ENCODE data around the gene SPATA16.
"Not testable (repeated sequence)": the region's sequence is repeated elsewhere in the genome, so short reads cannot be mapped to it uniquely, and the experiment has no call there.

The SPATA16 gene

GRCh38 chr3:172879381-172879780 is 261.7 kb downstream of the SPATA16 start:
- not testable (repeated sequence) for DNase-seq (ENCODE audit: low read depth in 2 of 2)

- DNase-seq (ENCODE audit: low read depth in 2 of 2), result no peak
These were observed 264.0 kb downstream of the SPATA16 start for GRCh38 chr3:172877011-172877410.

DNA sequence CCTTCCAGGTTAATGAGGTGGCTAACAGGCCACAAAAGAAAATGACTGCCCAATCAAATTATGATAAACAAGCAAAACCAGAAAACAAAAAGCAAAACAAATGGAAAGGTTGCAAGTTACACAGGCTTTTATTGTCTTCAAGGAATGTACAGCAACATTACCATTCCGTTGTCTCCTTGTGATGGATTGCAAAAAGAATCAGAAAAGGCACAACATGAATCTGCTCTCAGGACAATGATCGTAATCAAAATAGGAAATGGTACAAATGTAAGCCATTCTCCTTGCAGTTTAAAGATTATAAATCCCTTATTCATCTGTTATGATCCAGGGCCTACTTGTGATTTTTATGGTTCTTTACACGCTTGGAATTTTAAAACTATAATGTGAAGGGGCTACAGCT is 264.7 kb downstream of the SPATA16 start:
- no peak for DNase-seq (ENCODE audit: low read depth in 2 of 2)

- no peak for DNase-seq (ENCODE audit: low read depth in 2 of 2)
These were observed 266.0 kb downstream of the SPATA16 start for GRCh38 chr3:172875039-172875438.

DNA sequence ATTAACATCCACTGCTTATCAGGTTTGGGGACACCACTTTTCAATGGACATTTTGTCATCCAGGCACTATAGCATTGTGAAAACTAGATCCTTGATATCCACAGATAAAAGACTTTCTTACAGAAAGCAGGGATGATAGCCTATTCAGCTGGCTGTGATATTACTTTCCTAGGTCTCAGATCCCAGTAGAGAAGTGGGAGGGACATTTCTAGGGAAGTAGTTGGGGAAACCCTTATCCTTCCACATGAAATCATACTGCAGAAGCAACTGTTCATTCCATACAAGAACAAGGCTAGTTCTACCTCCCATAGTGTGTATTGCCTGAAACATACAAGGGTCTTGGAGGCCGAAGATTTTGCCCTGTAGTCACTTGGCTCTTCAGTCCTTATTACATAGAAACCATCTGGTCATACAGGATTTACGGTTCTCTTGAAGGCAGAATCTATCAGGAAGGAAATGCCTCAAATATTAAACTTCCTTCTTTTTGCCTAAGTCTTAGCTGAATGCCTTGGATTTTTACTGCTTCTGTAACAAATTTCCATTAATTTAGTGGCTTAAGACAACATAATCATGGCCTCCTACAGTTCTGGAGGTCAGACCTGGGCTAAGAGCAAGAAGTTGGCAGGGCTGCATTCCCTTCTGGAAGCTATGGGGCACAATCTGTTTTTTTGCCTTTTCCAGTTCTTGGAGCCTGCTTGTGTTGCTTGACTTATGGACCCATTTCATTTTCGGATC is 271.1 kb downstream of the SPATA16 start:
- no peak for DNase-seq (ENCODE audit: low read depth in 2 of 2)

- DNase-seq (ENCODE audit: low read depth in 2 of 2), result peak; percentile 33 to 40
These were observed 271.7 kb downstream of the SPATA16 start for GRCh38 chr3:172869368-172869771.

DNA sequence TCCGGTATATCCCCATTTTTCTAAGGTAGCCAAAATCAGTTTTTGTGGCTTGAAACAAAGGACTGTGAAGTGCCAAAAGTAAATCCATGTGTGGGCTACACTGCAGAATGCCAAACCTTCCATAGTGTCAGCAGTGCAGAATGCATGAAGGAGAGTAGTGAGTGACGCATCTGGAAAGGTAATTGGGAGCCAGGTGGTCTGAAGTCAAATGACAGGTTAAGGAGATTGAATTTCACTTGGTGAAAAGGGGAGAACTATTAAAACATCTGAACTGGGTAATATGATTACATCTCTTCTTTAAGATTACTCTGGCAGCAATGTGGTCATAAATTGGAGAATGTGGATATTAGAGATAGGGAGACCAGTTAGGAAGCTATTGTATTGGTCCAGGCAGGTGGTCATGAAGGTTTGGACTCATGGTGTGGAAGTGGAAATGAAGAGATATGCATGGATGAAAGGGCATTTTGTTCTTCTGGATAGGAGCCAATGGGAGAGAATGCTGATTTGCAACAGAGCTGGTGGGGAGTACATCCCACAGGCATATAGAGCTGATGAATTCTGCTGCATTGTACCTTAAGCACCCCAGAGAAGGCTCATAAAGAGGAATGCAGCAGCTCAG is 272.3 kb downstream of the SPATA16 start:
- DNase-seq (ENCODE audit: low read depth in 2 of 2), result no peak

GRCh38 chr3:172866726-172867350 is 274.2 kb downstream of the SPATA16 start:
- DNase-seq (ENCODE audit: low read depth in 2 of 2), result not testable (repeated sequence)

DNA sequence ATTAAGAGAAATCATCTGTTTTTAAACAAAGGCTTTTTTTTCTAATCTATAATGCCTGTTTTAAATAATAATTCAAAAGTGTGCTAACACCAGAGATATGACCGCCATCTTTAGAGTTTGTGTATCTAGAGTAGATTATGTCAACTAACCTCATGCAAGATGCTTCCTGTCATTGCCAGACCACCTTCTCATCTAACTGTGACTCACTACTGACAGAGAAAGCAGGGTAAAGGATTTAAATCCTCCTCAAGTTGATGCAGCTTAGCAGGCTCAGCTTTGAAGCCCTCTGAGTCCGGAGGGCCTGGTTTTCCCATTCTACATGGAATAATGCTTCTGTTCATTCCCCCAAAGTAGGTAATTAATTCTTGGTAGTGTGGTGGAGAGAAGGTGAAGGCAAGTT is 282.0 kb downstream of the SPATA16 start:
- no peak for DNase-seq (ENCODE audit: low read depth in 2 of 2)

DNA sequence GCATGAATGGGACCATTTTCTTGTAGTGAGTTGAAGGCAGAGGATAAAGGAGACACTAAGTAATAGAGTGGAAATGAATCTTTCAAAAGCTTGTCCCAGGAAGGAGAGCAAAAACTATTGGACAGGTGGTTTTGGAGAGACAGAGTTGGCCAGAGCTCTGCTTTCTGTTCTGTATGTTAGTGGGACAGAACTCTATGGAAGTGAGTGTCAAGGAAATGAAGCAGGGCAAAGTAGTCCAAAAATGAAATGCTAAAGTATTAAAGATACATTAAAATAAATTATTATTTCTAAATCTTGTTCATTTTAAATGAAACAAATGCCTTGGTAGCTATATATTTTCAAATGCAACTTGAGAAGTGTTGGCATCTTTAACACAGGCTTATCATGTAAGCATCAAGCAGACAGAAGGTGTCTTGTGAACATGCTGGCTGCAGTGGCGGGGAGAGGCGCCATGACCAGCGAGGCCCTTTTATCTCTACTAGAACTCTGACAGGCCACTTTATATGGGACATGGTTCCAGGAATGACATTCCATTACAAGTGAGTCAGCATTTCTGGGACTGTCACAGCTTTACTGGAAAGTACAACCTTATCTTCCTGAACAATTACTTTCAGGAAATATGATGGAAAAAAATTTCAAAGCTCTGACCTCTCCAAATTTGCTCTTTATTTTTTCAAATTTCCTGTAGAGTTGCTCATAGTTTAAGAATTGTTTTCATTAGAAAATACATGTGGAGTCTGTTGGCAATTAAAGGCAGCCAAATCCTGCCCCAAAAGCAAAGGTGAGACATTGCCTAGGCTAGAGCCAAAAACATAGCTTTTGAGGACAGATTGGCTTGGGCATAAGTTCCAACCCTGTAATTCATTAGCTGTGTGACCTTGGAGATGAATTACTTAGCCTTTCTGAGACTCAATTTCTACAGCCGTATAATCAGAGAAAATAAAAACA is 284.0 kb downstream of the SPATA16 start:
- no peak for DNase-seq (ENCODE audit: low read depth in 2 of 2)

DNA sequence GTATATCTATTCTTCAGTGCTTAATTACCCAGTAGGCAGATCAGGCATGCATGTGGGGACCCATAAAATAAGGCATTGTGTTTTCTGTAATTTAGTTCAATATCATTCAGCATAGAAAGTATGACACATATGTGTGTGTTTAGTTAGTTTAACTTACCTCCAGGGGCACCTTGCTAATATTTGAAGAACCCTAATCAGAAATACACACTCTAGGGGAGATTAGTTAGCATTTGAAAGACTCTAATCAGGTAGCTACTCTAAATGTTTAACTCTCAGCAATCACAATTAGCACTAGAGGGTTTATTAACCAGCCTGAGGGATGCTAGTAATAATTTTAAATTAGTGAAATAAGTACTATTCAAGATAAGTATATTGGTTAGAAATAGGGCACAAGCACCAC is 286.0 kb downstream of the SPATA16 start:
- no peak for DNase-seq (ENCODE audit: low read depth in 2 of 2)

DNA sequence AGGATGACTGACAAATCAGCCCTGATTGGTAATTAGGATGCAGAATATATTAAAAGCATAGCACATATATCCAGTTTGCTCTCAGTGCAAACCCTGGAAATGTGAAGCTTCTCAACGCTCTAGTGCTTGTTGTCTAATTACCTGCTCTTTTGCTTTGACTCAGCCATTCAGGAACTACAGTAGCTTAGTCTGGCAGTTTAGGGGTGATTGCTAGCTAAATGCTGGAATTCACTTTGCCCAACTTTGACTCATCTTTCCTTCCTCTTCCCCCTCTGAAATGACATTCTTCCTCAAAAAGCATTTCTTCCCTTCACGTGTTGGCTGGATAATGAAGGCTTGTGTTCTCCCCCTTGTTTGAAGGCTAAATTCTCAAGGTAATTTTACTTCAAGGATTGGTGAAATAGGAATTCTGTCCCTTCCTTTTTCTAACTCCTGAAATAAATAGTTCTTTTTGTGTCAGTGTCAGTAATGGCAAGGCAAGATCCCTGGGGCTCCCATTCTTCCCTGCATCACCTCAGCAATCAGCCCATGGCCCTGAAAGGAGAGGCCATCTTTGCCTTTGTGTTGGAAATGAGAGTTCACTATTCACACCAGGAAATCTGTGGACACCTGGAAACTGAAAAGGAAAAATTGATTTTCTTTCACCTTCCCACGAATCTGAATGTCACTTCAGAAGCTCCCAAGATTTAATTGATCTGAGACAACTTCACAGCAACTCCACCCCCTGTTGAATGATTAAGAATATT is 286.9 kb downstream of the SPATA16 start:
- DNase-seq (ENCODE audit: low read depth in 2 of 2), result no peak

GRCh38 chr3:172853005-172853404 is 288.0 kb downstream of the SPATA16 start:
- DNase-seq (ENCODE audit: low read depth in 2 of 2), result no peak

GRCh38 chr3:172848910-172849309 is 292.1 kb downstream of the SPATA16 start:
- peak; percentile 92 to 94 for DNase-seq (ENCODE audit: low read depth in 2 of 2)

GRCh38 chr3:172847292-172847691 is 293.7 kb downstream of the SPATA16 start:
- no peak for DNase-seq (ENCODE audit: low read depth in 2 of 2)

DNA sequence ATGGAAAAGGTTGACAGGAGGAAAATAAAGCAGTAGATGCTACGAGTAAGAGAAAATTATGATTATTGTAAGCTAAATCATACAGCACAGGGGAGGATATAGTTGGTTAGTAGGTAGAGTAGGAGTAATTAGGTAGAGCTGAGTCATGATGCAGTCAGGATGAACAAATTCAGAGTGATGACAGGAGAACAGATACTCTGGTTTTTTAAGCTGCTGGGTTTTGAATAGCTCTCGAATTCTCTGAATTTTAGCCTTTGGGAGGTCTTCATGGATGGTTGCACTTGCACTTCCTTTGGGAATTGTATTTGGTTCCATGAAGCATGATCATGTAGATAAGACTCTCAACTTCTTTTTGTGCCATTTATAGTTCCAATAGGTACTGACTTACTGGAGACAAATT is 294.3 kb downstream of the SPATA16 start:
- peak; percentile 69 to 72 for DNase-seq (ENCODE audit: low read depth in 2 of 2)

- no peak for DNase-seq (ENCODE audit: low read depth in 2 of 2)
These were observed 294.9 kb downstream of the SPATA16 start for GRCh38 chr3:172846103-172846561.

GRCh38 chr3:172844428-172844827 is 296.6 kb downstream of the SPATA16 start:
- DNase-seq (ENCODE audit: low read depth in 2 of 2), result peak; percentile 52 to 60

DNA sequence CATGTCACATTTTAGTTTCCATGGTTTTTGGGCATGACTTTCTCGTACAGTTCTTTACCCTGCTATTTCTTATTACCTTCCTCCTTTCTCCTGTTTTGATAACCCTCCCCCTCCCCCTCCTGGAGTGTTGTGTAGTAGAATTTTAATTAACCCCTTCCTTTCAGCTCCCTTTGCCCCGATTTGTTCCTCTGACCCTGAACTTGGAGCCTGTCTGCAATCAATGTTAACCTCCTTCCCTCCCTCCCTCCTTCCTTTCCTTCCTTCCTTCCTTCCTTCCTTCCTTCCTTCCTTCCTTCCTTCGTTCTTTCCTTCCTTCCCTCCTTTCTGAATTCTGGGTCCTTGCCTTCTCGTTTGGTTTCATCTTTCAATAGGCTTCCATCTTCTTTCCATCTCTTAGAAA is 300.1 kb downstream of the SPATA16 start:
- DNase-seq (ENCODE audit: low read depth in 2 of 2), result no peak

DNA sequence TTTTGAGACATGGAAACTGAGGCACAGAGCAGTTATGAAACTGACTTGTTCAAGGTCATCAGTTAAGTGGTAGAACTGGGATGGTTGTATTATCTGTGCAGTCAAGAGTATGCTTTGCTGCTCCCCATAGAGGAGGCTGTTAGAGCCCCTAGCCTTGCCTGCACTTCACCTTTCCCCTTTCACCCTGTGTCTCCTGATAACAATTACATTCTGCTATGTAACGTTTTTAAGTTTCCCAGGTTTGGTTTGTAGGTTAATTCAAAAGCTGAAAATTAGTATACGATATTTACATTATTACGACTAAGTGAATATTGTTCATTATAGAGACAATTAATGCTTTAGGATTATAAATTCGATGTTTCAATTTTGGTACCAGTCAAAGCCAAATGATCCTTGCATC is 300.6 kb downstream of the SPATA16 start:
- DNase-seq (ENCODE audit: low read depth in 2 of 2), result no peak

GRCh38 chr3:172839679-172840078 is 301.4 kb downstream of the SPATA16 start:
- DNase-seq (ENCODE audit: low read depth in 2 of 2), result no peak
